PC-9 (cell line): ENCODE data around the gene PMPCA.

Experiments
- EZH2 ChIP-seq: fragments of 200-600 bp; sonication (generic); IDR thresholded peaks from 2 replicates; pipeline ENCODE4 v1.8.0; 2017; ENCODE audit warnings: antibody characterized with exemption, low read depth
- TF ChIP-seq, protein P1 (sequence below): fragments of 200-600 bp; sonication (generic); conservative IDR thresholded peaks from 2 replicates; pipeline ENCODE4 v1.6.1; 2017; ENCODE audit warnings: mixed run types, antibody characterized with exemption, mild to moderate bottlenecking, moderate library complexity

- TF ChIP-seq, protein P1, sequence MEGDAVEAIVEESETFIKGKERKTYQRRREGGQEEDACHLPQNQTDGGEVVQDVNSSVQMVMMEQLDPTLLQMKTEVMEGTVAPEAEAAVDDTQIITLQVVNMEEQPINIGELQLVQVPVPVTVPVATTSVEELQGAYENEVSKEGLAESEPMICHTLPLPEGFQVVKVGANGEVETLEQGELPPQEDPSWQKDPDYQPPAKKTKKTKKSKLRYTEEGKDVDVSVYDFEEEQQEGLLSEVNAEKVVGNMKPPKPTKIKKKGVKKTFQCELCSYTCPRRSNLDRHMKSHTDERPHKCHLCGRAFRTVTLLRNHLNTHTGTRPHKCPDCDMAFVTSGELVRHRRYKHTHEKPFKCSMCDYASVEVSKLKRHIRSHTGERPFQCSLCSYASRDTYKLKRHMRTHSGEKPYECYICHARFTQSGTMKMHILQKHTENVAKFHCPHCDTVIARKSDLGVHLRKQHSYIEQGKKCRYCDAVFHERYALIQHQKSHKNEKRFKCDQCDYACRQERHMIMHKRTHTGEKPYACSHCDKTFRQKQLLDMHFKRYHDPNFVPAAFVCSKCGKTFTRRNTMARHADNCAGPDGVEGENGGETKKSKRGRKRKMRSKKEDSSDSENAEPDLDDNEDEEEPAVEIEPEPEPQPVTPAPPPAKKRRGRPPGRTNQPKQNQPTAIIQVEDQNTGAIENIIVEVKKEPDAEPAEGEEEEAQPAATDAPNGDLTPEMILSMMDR, result no peak
- no peak for TF ChIP-seq EZH2
Observed at GRCh38 chr9:136396219-136396515, 14.3 kb upstream of the PMPCA start.
